Endothelial cell of umbilical vein (primary cell): ENCODE measurements around the gene ANGPT4.

Source experiments
- POLR2A ChIP-seq: IDR thresholded peaks from 2 replicates; pipeline ENCODE4 v1.6.1; 2012; ENCODE audit warnings: low read depth, mild to moderate bottlenecking, control low read depth, low read length
- TF ChIP-seq, protein P1 (sequence below), 2 donors: IDR thresholded peaks; 1 replicate in 1 of 2; 2 replicates in 1 of 2; pipeline ENCODE4 v1.5.1; 2011; ENCODE audit warnings: low read length in 2 of 2, mild to moderate bottlenecking in 2 of 2, moderate library complexity in 2 of 2, control low read depth in 1 of 2, inconsistent platforms in 1 of 2, low read depth in 1 of 2; ENCODE audit not compliant: insufficient read depth in 1 of 2; ENCODE audit errors: extremely low read depth in 1 of 2

DNA sequence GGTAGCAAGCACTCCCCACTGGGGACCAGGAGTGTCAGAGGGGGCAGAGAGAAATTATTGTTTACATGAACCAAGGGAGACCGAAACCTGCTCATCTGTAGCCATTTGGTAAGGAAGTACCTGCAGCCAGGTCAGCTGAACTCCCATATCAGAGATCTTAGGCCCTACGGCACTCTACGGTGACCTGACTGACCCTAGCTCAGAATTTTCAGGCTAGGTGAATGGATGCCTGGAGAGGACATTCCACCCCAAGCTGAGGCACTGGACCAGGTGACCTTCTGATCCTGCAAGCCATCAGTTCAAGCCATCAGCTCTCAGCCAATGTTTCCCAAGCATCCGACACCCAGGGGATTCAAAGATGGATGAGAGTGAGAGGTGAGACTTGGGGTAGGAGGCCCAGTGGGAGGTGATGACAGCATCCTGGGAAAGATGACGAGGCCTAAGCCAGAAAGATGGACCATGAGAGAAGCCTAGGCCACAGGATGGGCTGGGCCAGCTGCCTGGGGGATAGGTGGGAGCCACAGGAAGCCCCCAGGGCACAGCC is 2.8 kb downstream of the ANGPT4 start:
- TF ChIP-seq, protein P1, sequence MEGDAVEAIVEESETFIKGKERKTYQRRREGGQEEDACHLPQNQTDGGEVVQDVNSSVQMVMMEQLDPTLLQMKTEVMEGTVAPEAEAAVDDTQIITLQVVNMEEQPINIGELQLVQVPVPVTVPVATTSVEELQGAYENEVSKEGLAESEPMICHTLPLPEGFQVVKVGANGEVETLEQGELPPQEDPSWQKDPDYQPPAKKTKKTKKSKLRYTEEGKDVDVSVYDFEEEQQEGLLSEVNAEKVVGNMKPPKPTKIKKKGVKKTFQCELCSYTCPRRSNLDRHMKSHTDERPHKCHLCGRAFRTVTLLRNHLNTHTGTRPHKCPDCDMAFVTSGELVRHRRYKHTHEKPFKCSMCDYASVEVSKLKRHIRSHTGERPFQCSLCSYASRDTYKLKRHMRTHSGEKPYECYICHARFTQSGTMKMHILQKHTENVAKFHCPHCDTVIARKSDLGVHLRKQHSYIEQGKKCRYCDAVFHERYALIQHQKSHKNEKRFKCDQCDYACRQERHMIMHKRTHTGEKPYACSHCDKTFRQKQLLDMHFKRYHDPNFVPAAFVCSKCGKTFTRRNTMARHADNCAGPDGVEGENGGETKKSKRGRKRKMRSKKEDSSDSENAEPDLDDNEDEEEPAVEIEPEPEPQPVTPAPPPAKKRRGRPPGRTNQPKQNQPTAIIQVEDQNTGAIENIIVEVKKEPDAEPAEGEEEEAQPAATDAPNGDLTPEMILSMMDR (IDR thresholded peaks at IDR 0.05; ENCODE audit: extremely low read depth in 1 of 2, insufficient read depth in 1 of 2, low read depth in 1 of 2, low read length in 2 of 2) = no peak
- TF ChIP-seq POLR2A = no peak
